Germinal center (tissue), 1 donor: ENCODE data around the gene TRIM36.

Source experiments
- DNase-seq: peaks from one replicate; pipeline ENCODE4 v3.0.0; 2012; ENCODE audit warnings: mixed read lengths, low spot score

The TRIM36 gene

GRCh38 chr5:115165790-115166189 lies 3.9 kb downstream of the TRIM36 start:
- no peak for DNase-seq

- no peak for DNase-seq
Measured at GRCh38 chr5:115160975-115161475, 8.7 kb downstream of the TRIM36 start.

- DNase-seq, result no peak
Measured at GRCh38 chr5:115151208-115151805, 18.4 kb downstream of the TRIM36 start.

- DNase-seq, result no peak
Measured at GRCh38 chr5:115150512-115150911, 19.2 kb downstream of the TRIM36 start.

- DNase-seq, result no peak
Measured at GRCh38 chr5:115147052-115147451, 22.7 kb downstream of the TRIM36 start.

GRCh38 chr5:115136294-115136693 lies 33.4 kb downstream of the TRIM36 start:
- no peak for DNase-seq

- no peak for DNase-seq
Measured at GRCh38 chr5:115132465-115132864, 37.2 kb downstream of the TRIM36 start.

- DNase-seq, result no peak
Measured at GRCh38 chr5:115126303-115126702, 43.4 kb downstream of the TRIM36 start.

GRCh38 chr5:115124741-115125140 lies 45.0 kb downstream of the TRIM36 start:
- DNase-seq, result no peak

- DNase-seq, result no peak
Measured at GRCh38 chr5:115116001-115116400, 53.7 kb downstream of the TRIM36 start.

- no peak for DNase-seq
Measured at GRCh38 chr5:115109840-115110239, 59.9 kb downstream of the TRIM36 start.

GRCh38 chr5:115109356-115109755 lies 60.4 kb downstream of the TRIM36 start:
- no peak for DNase-seq

- DNase-seq, result no peak
Measured at GRCh38 chr5:115100319-115100955, 69.3 kb downstream of the TRIM36 start.

- DNase-seq, result peak; percentile 56
Measured at GRCh38 chr5:115098041-115098702, 71.5 kb downstream of the TRIM36 start.

GRCh38 chr5:115097236-115097635 lies 72.5 kb downstream of the TRIM36 start:
- DNase-seq, result no peak

- DNase-seq, result no peak
Measured at GRCh38 chr5:115096034-115096769, 73.5 kb downstream of the TRIM36 start.

GRCh38 chr5:115087951-115088350 lies 81.8 kb downstream of the TRIM36 start:
- DNase-seq, result no peak

GRCh38 chr5:115086473-115086872 lies 83.2 kb downstream of the TRIM36 start:
- DNase-seq, result no peak

- DNase-seq, result no peak
Measured at GRCh38 chr5:115084246-115084793, 85.4 kb downstream of the TRIM36 start.

- DNase-seq, result no peak
Measured at GRCh38 chr5:115079924-115080623, 89.6 kb downstream of the TRIM36 start.
